ENCODE measurements around the gene DDR2. TPM values are rescaled to one million over a fixed set of nuclear protein-coding genes. Genes with fewer than 3 reads are reported as not detected.

DDR2 gene
- total RNA-seq, 1 donor from 2014 or later: 4.7 TPM

GRCh38 chr1:162681122-162681436, 48.8 kb downstream of the DDR2 start:
- TF ChIP-seq CTCF (IDR thresholded peaks at IDR 0.05; ENCODE audit: insufficient read depth, low read length, severe bottlenecking): no peak
- FAIRE-seq: no peak
- DNase-seq (ENCODE audit: low read depth): no peak

GRCh38 chr1:162682013-162682419, 49.8 kb downstream of the DDR2 start:
- Histone ChIP-seq H3K27me3 (ENCODE audit: control insufficient read depth, insufficient read depth, low read length) (no peaks in the 10 kb centered on the region), H3K36me3 (ENCODE audit: control insufficient read depth, insufficient read depth, low read length) (no peaks in the 10 kb centered on the region), H3K4me3 (ENCODE audit: low read depth, low read length) (no peak overlapping the region)
- TF ChIP-seq CTCF (IDR thresholded peaks at IDR 0.05; ENCODE audit: insufficient read depth, low read length, severe bottlenecking): no peak
- FAIRE-seq: no peak
- no peak for DNase-seq (ENCODE audit: low read depth)

More at GRCh38 chr1:162681122-162681436, 48.8 kb downstream of the DDR2 start:
- H3K4me3 ChIP-seq (ENCODE audit: low read depth, low read length): no peak overlapping the region
- H3K36me3 ChIP-seq (ENCODE audit: control insufficient read depth, insufficient read depth, low read length): no peaks in the 10 kb centered on the region
- no peaks in the 10 kb centered on the region for H3K27me3 ChIP-seq (ENCODE audit: control insufficient read depth, insufficient read depth, low read length)

GRCh38 chr1:162687870-162688269, 55.6 kb downstream of the DDR2 start:
- Histone ChIP-seq H3K36me3 (ENCODE audit: control insufficient read depth, insufficient read depth, low read length) (no peaks in the 10 kb centered on the region), H3K27me3 (ENCODE audit: control insufficient read depth, insufficient read depth, low read length) (no peaks in the 10 kb centered on the region), H3K4me3 (ENCODE audit: low read depth, low read length) (no peak overlapping the region)
- no peak for TF ChIP-seq CTCF (IDR thresholded peaks at IDR 0.05; ENCODE audit: insufficient read depth, low read length, severe bottlenecking)
- FAIRE-seq (no peak), DNase-seq (ENCODE audit: low read depth) (no peak)

GRCh38 chr1:162688521-162688920, 56.3 kb downstream of the DDR2 start:
- no peak for FAIRE-seq
- Histone ChIP-seq H3K4me3 (ENCODE audit: low read depth, low read length) (no peak overlapping the region), H3K27me3 (ENCODE audit: control insufficient read depth, insufficient read depth, low read length) (no peaks in the 10 kb centered on the region), H3K36me3 (ENCODE audit: control insufficient read depth, insufficient read depth, low read length) (no peaks in the 10 kb centered on the region)
- TF ChIP-seq CTCF (IDR thresholded peaks at IDR 0.05; ENCODE audit: insufficient read depth, low read length, severe bottlenecking): no peak
- no peak for DNase-seq (ENCODE audit: low read depth)

GRCh38 chr1:162688931-162689330, 56.7 kb downstream of the DDR2 start:
- DNase-seq (ENCODE audit: low read depth) (no peak), FAIRE-seq (no peak)
- Histone ChIP-seq H3K4me3 (ENCODE audit: low read depth, low read length) (no peak overlapping the region), H3K27me3 (ENCODE audit: control insufficient read depth, insufficient read depth, low read length) (no peaks in the 10 kb centered on the region), H3K36me3 (ENCODE audit: control insufficient read depth, insufficient read depth, low read length) (no peaks in the 10 kb centered on the region)
- TF ChIP-seq CTCF (IDR thresholded peaks at IDR 0.05; ENCODE audit: insufficient read depth, low read length, severe bottlenecking): no peak
